GM10266 (cell line): ENCODE measurements around the gene MMP26.

Experiments used
- DNase-seq: peaks from one replicate; pipeline ENCODE4 v3.0.0; 2012; ENCODE audit errors: extremely low spot score
- TF ChIP-seq, protein P1 (sequence below): IDR thresholded peaks from 2 replicates; pipeline ENCODE4 v1.5.1; 2012; ENCODE audit warnings: mild to moderate bottlenecking, low read depth; ENCODE audit not compliant: control insufficient read depth, insufficient read depth; ENCODE audit errors: missing control alignments

Gene MMP26

DNA sequence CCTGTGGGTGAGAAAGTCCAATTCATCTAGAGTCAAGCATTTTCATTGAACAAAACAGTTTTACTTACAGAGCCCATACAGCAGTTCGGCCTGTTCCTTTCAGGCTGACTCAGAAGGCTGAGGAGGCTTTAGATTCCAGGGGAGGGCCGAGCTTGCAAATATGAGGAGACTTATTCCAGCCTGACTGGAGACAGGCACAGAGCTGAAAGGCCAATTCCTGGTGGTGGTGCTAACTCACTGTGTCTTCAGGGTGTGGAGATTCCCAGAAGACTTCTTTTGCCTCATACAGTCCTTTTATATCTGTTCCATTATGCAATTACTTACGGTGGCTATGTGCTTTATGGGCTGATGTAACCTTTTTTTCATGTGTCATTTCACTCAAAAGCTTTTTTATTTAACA is 7.0 kb upstream of the MMP26 start, which contains the start of gene OR51E2:
TSS of gene OR51E2 (minus strand) at position 269 of the 400 bp plus-strand sequence. CDS start 15,142 bp downstream, outside the sequence.
- DNase-seq: no peak

DNA sequence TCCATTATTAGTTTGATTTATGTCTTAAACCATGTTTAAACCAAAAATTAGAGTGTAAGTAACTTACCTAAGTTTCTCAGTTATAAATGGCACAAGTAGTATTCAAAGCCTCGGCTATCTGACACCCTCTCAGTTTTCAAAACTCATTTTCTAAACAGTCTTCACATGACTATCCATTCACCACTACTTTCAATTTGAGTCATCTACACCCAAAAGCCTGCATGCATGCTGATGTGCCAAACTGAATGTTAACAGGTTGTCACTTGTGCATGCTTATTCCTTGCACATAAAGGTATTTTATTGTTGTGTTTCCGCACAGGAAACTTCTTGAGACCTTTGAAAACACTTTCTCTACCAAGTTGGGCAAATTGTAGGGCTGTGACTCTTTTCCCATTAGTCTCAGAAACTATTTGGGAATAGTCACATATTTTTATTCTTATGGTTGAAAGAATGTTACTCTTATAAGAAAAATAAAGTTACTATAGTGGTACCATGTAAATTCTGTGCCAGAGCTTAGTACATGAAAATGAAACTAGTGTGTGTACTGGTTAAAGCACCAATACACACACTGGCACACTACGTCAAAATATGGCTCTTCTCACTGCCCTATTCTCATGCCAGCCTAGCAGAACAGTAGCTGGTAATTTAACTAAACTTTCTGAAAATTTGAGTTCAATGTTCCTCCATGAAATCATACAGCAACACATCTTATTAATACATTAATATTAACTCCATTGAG is 4.7 kb upstream of the MMP26 start:
- peak; percentile 10 for DNase-seq
- TF ChIP-seq, protein P1, sequence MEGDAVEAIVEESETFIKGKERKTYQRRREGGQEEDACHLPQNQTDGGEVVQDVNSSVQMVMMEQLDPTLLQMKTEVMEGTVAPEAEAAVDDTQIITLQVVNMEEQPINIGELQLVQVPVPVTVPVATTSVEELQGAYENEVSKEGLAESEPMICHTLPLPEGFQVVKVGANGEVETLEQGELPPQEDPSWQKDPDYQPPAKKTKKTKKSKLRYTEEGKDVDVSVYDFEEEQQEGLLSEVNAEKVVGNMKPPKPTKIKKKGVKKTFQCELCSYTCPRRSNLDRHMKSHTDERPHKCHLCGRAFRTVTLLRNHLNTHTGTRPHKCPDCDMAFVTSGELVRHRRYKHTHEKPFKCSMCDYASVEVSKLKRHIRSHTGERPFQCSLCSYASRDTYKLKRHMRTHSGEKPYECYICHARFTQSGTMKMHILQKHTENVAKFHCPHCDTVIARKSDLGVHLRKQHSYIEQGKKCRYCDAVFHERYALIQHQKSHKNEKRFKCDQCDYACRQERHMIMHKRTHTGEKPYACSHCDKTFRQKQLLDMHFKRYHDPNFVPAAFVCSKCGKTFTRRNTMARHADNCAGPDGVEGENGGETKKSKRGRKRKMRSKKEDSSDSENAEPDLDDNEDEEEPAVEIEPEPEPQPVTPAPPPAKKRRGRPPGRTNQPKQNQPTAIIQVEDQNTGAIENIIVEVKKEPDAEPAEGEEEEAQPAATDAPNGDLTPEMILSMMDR: no peak

More for the DNA sequence above, 7.0 kb upstream of the MMP26 start, which contains the start of gene OR51E2:
- TF ChIP-seq, protein P1: no peak

DNA sequence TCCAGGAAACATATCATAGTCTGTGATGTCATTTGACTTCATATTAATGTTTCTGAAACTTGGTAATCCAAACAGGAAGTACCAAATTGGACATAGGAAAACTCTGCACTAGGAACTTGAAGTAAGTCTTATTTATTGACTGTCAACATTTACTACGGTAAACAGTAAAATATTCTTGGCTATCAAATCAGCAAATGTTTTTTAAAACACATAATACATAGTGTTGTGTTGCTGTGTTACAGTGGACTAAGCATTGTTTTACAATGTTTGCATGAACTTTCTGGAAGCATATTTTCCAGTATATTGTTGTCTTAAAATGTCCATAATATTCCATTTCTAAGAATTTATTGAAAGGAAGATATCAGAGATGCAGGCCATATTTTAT is 4.2 kb upstream of the MMP26 start:
- no peak for DNase-seq
- TF ChIP-seq, protein P1: no peak

DNA sequence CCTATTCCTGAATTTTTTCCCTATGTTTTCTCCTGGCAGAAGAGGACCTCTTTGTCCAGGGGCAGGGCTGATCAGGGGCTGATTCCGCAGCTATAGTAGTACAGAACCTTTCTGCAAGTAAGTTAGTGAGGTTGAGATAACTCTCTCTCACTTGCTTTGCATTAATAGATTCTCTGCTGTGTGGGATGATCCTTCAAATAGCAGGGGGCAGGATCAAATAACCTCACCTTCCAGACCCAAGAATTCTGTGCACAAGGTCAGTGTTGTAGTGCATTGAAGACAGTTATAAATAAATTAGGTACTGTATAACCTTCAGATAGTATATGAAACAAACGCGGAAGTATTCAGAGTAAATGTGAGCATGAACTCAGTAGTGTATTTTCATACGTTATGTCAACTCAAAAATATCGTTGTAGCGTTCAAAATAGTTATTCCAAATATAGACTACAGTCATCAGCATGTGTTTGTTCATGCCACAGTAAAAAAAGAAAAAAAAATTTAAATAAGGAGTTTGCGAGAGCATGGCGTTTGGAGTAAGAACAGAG is 278 bp downstream of the MMP26 start:
- no peak for DNase-seq
- TF ChIP-seq, protein P1: no peak

DNA sequence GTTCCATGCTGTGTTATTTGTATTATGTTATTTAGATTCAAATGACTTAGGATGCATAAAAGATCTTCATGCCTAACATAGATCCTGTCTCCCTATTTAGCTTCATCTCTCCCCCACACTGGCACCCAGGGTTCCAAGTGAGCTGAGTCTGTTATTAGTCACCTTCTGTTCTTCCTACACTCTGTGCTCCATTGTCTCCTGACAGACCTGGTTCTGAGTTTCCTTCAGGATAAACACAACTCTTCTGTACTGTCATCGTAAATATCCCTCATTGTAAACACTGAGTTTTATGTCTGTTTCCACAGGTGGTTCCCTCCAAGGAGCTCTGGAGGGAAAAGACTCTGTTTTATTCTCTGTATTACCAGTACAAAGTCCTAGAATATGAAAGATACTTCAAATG is 8.7 kb downstream of the MMP26 start:
- DNase-seq: no peak
- TF ChIP-seq, protein P1: no peak

DNA sequence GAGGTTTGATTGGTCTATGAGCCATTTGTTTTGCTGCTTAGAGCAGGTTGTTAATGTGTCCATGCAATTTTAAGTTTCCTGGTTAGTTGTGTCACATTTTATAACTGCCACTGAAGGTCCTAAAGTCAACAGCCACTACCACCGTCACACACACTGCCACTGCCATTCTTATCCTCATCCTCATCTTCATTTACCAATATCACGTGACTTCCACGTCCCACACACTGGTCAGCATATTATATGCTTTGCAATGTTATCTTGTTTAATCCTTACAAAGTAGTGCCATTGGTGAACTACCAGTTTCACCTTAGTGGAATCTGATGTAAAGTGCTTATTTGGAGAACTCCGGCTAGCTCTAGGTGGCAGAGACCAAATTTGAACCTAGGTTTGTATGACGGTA is 9.7 kb downstream of the MMP26 start:
- TF ChIP-seq, protein P1: no peak
- no peak for DNase-seq
